ENCODE data around the gene FGF7. TPM values are rescaled to one million over a fixed set of nuclear protein-coding genes. Genes with fewer than 3 reads are reported as not detected.

Gene FGF7
- total and polyA plus RNA-seq, 2 experiments from 2014 or later, result 0.03 to 0.08 TPM

- TF ChIP-seq, protein P1, sequence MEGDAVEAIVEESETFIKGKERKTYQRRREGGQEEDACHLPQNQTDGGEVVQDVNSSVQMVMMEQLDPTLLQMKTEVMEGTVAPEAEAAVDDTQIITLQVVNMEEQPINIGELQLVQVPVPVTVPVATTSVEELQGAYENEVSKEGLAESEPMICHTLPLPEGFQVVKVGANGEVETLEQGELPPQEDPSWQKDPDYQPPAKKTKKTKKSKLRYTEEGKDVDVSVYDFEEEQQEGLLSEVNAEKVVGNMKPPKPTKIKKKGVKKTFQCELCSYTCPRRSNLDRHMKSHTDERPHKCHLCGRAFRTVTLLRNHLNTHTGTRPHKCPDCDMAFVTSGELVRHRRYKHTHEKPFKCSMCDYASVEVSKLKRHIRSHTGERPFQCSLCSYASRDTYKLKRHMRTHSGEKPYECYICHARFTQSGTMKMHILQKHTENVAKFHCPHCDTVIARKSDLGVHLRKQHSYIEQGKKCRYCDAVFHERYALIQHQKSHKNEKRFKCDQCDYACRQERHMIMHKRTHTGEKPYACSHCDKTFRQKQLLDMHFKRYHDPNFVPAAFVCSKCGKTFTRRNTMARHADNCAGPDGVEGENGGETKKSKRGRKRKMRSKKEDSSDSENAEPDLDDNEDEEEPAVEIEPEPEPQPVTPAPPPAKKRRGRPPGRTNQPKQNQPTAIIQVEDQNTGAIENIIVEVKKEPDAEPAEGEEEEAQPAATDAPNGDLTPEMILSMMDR (conservative IDR thresholded peaks at IDR 0.05; ENCODE audit: low read depth in 2 of 2), result no peak
- TF ChIP-seq ZNF331 (CRISPR knock-in tag; IDR thresholded peaks at IDR 0.05; ENCODE audit: low read depth) (no peak), JUNB (IDR thresholded peaks at IDR 0.05; ENCODE audit: unreplicated experiment) (no peak), NANOG (IDR thresholded peaks at IDR 0.05; ENCODE audit: borderline replicate concordance) (no peak)
- TF ChIP-seq, protein P2, sequence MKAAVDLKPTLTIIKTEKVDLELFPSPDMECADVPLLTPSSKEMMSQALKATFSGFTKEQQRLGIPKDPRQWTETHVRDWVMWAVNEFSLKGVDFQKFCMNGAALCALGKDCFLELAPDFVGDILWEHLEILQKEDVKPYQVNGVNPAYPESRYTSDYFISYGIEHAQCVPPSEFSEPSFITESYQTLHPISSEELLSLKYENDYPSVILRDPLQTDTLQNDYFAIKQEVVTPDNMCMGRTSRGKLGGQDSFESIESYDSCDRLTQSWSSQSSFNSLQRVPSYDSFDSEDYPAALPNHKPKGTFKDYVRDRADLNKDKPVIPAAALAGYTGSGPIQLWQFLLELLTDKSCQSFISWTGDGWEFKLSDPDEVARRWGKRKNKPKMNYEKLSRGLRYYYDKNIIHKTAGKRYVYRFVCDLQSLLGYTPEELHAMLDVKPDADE (IDR thresholded peaks at IDR 0.05), result no peak
Observed at GRCh38 chr15:49495993-49496753, 73.1 kb downstream of the FGF7 start (continued).

DNA sequence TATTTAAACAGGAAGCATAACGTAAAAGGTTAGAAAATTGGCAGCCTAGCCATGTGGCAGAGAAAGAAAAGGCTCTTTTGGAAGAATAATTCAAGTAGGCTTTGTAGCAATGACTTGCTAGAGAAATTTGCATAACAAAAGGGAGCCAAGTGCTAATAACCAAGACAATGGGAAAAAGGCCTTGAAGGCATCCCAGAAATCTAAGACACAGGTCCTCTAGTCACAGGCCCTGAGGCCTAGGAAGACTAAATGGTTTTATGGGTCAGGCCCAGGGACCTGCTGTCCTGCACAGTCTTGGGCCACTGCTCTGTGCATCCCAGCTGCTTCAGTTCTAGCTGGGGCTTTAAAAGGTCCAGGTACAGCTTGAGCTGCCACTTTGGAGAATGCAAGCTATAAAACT is 78.5 kb downstream of the FGF7 start:
- TF ChIP-seq ZNF331 (CRISPR knock-in tag; IDR thresholded peaks at IDR 0.05; ENCODE audit: low read depth) (no peak), POLR2AphosphoS5 (IDR thresholded peaks at IDR 0.05; ENCODE audit: low read depth) (no peak), STAT1 (IDR thresholded peaks at IDR 0.05; ENCODE audit: unreplicated experiment) (no peak), JUNB (IDR thresholded peaks at IDR 0.05; ENCODE audit: unreplicated experiment) (no peak)
- TF ChIP-seq, protein P1 (conservative IDR thresholded peaks at IDR 0.05; ENCODE audit: low read depth in 2 of 2), result no peak
- TF ChIP-seq, protein P3, sequence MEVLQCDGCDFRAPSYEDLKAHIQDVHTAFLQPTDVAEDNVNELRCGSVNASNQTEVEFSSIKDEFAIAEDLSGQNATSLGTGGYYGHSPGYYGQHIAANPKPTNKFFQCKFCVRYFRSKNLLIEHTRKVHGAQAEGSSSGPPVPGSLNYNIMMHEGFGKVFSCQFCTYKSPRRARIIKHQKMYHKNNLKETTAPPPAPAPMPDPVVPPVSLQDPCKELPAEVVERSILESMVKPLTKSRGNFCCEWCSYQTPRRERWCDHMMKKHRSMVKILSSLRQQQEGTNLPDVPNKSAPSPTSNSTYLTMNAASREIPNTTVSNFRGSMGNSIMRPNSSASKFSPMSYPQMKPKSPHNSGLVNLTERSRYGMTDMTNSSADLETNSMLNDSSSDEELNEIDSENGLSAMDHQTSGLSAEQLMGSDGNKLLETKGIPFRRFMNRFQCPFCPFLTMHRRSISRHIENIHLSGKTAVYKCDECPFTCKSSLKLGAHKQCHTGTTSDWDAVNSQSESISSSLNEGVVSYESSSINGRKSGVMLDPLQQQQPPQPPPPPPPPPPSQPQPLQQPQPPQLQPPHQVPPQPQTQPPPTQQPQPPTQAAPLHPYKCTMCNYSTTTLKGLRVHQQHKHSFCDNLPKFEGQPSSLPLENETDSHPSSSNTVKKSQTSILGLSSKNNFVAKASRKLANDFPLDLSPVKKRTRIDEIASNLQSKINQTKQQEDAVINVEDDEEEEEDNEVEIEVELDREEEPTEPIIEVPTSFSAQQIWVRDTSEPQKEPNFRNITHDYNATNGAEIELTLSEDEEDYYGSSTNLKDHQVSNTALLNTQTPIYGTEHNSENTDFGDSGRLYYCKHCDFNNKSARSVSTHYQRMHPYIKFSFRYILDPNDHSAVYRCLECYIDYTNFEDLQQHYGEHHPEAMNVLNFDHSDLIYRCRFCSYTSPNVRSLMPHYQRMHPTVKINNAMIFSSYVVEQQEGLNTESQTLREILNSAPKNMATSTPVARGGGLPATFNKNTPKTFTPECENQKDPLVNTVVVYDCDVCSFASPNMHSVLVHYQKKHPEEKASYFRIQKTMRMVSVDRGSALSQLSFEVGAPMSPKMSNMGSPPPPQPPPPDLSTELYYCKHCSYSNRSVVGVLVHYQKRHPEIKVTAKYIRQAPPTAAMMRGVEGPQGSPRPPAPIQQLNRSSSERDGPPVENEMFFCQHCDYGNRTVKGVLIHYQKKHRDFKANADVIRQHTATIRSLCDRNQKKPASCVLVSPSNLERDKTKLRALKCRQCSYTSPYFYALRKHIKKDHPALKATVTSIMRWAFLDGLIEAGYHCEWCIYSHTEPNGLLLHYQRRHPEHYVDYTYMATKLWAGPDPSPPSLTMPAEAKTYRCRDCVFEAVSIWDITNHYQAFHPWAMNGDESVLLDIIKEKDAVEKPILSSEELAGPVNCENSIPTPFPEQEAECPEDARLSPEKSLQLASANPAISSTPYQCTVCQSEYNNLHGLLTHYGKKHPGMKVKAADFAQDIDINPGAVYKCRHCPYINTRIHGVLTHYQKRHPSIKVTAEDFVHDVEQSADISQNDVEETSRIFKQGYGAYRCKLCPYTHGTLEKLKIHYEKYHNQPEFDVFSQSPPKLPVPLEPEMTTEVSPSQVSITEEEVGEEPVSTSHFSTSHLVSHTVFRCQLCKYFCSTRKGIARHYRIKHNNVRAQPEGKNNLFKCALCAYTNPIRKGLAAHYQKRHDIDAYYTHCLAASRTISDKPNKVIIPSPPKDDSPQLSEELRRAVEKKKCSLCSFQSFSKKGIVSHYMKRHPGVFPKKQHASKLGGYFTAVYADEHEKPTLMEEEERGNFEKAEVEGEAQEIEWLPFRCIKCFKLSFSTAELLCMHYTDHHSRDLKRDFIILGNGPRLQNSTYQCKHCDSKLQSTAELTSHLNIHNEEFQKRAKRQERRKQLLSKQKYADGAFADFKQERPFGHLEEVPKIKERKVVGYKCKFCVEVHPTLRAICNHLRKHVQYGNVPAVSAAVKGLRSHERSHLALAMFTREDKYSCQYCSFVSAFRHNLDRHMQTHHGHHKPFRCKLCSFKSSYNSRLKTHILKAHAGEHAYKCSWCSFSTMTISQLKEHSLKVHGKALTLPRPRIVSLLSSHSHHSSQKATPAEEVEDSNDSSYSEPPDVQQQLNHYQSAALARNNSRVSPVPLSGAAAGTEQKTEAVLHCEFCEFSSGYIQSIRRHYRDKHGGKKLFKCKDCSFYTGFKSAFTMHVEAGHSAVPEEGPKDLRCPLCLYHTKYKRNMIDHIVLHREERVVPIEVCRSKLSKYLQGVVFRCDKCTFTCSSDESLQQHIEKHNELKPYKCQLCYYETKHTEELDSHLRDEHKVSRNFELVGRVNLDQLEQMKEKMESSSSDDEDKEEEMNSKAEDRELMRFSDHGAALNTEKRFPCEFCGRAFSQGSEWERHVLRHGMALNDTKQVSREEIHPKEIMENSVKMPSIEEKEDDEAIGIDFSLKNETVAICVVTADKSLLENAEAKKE (CRISPR knock-in tag; IDR thresholded peaks at IDR 0.05), result no peak
- TF ChIP-seq, protein P2 (IDR thresholded peaks at IDR 0.05), result no peak
- Histone ChIP-seq H3K4me2 (no peak overlapping the region), H2AFZ (no peak overlapping the region), H3K79me2 (replicated peaks; ENCODE audit: insufficient read depth) (no peaks in the 10 kb centered on the region), H3K4me3 (no peak overlapping the region), H3K9me2 (ENCODE audit: insufficient read depth) (no peaks in the 10 kb centered on the region), H4K20me1 (replicated peaks; ENCODE audit: insufficient read depth) (no peaks in the 10 kb centered on the region), H3K36me3 (ENCODE audit: insufficient read depth) (0 out of 2 replicates have a peak, but pooled peaks cover 3% of the 10 kb centered on the region), H3K27me3 (ENCODE audit: insufficient read depth) (no peaks in the 10 kb centered on the region), H3F3A (replicated peaks; ENCODE audit: low read depth) (no peaks in the 10 kb centered on the region), H3K27ac (ENCODE audit: low read depth) (no peak overlapping the region), H3K4me1 (ENCODE audit: insufficient read depth) (no peaks in the 10 kb centered on the region)
- Mint-ChIP-seq H3K4me3 (no peak overlapping the region), H3K36me3 (ENCODE audit: low read depth) (peaks cover 26% of the 10 kb centered on the region), H3K27ac (no peak overlapping the region; the same call in 1 of the 2 replicates), H3K4me1 (no peaks in the 10 kb centered on the region), H3K27me3 (ENCODE audit: insufficient read depth, low read depth, poor library complexity) (peaks cover 3% of the 10 kb centered on the region), H3K9me3 (peaks cover 38% of the 10 kb centered on the region)
- ATAC-seq, result no peak
- peak; percentile 67 for DNase-seq (ENCODE audit: low spot score)
